Astrocyte (in vitro differentiated cells and primary cell): ENCODE measurements around the gene SALL2. TPM values are rescaled to one million over a fixed set of nuclear protein-coding genes. Genes with fewer than 3 reads are reported as not detected.
A peak's percentile ranks its signal among the peaks of the same experiment; 100 is the strongest.

Experiments
- DNase-seq: peaks from one replicate; pipeline ENCODE4 v3.0.0-alpha.2; 2010; ENCODE audit warnings: low read depth
- FAIRE-seq: peaks from 2 replicates; lab custom pipeline; 2011; peaks lifted over from hg19 to GRCh38; lab: Jason Lieb, UNC
- H2AFZ ChIP-seq: 2 replicates; pipeline ENCODE4 v1.6.0; 2012; ENCODE audit warnings: low read depth, low read length, inconsistent platforms
- H3K27ac ChIP-seq: 2 replicates; pipeline ENCODE4 v1.5.1; 2011; ENCODE audit warnings: low read depth, low read length, inconsistent platforms
- H3K27me3 ChIP-seq: 2 replicates; pipeline ENCODE4 v1.6.0; 2011; ENCODE audit warnings: low read length, inconsistent platforms; ENCODE audit not compliant: insufficient read depth
- H3K36me3 ChIP-seq: 2 replicates; pipeline ENCODE4 v1.5.1; 2011; ENCODE audit warnings: low read length, inconsistent platforms; ENCODE audit not compliant: insufficient read depth
- H3K4me1 ChIP-seq: 2 replicates; pipeline ENCODE4 v1.5.1; 2011; ENCODE audit warnings: low read length, inconsistent platforms; ENCODE audit not compliant: insufficient read depth
- H3K4me2 ChIP-seq: 2 replicates; pipeline ENCODE4 v1.6.0; 2012; ENCODE audit warnings: low read length, inconsistent platforms
- H3K4me3 ChIP-seq: 2 replicates; pipeline ENCODE4 v1.5.1; 2011; ENCODE audit warnings: low read depth, mild to moderate bottlenecking, low read length, inconsistent platforms; ENCODE audit not compliant: insufficient read depth
- H3K79me2 ChIP-seq: 2 replicates; pipeline ENCODE4 v1.6.0; 2012; ENCODE audit warnings: mild to moderate bottlenecking, low read length, inconsistent platforms; ENCODE audit not compliant: insufficient read depth
- H3K9ac ChIP-seq: 2 replicates; pipeline ENCODE4 v1.6.0; 2012; ENCODE audit warnings: mild to moderate bottlenecking, low read length, inconsistent platforms
- H3K9me3 ChIP-seq: 2 replicates; pipeline ENCODE4 v1.5.1; 2012; ENCODE audit warnings: low read depth, mild to moderate bottlenecking, low read length, inconsistent platforms; ENCODE audit not compliant: insufficient read depth
- H4K20me1 ChIP-seq: 2 replicates; pipeline ENCODE4 v1.6.0; 2012; ENCODE audit warnings: low read length, inconsistent platforms; ENCODE audit not compliant: insufficient read depth
- H3K27ac Mint-ChIP-seq: one replicate; pipeline ENCODE4 v1.8.0; 2021; ENCODE audit warnings: mild to moderate bottlenecking, mixed read lengths; ENCODE audit not compliant: unreplicated experiment
- H3K27me3 Mint-ChIP-seq: one replicate; pipeline ENCODE4 v1.8.0; 2021; ENCODE audit warnings: low read depth, mixed read lengths; ENCODE audit not compliant: unreplicated experiment
- H3K36me3 Mint-ChIP-seq: one replicate; pipeline ENCODE4 v1.8.0; 2021; ENCODE audit warnings: low read depth, mixed read lengths; ENCODE audit not compliant: unreplicated experiment
- H3K4me1 Mint-ChIP-seq: one replicate; pipeline ENCODE4 v1.8.0; 2021; ENCODE audit warnings: low read depth, mixed read lengths; ENCODE audit not compliant: unreplicated experiment
- H3K4me3 Mint-ChIP-seq: one replicate; pipeline ENCODE4 v1.8.0; 2021; ENCODE audit warnings: mild to moderate bottlenecking, moderate library complexity, mixed read lengths; ENCODE audit not compliant: unreplicated experiment
- H3K9me3 Mint-ChIP-seq: one replicate; pipeline ENCODE4 v1.8.0; 2021; ENCODE audit warnings: mild to moderate bottlenecking, mixed read lengths; ENCODE audit not compliant: unreplicated experiment
- EZH2 ChIP-seq: IDR thresholded peaks from 2 replicates; pipeline ENCODE4 v1.6.1; 2012; ENCODE audit warnings: mild to moderate bottlenecking, low read length, inconsistent platforms; ENCODE audit not compliant: insufficient read depth
- total RNA-seq: library from RNA; stranded (reverse); gene quantifications from 2 replicates; pipeline ENCODE4 v1.2.1, GENCODE V29; 2021
- TF ChIP-seq, protein P1 (sequence below): IDR thresholded peaks from 2 replicates; pipeline ENCODE4 v1.5.1; 2011; ENCODE audit warnings: low read depth, mild to moderate bottlenecking, inconsistent platforms, low read length, moderate library complexity; ENCODE audit not compliant: insufficient read depth

Gene SALL2
- total RNA-seq, 1 donor from 2014 or later, result 34.5 TPM

DNA sequence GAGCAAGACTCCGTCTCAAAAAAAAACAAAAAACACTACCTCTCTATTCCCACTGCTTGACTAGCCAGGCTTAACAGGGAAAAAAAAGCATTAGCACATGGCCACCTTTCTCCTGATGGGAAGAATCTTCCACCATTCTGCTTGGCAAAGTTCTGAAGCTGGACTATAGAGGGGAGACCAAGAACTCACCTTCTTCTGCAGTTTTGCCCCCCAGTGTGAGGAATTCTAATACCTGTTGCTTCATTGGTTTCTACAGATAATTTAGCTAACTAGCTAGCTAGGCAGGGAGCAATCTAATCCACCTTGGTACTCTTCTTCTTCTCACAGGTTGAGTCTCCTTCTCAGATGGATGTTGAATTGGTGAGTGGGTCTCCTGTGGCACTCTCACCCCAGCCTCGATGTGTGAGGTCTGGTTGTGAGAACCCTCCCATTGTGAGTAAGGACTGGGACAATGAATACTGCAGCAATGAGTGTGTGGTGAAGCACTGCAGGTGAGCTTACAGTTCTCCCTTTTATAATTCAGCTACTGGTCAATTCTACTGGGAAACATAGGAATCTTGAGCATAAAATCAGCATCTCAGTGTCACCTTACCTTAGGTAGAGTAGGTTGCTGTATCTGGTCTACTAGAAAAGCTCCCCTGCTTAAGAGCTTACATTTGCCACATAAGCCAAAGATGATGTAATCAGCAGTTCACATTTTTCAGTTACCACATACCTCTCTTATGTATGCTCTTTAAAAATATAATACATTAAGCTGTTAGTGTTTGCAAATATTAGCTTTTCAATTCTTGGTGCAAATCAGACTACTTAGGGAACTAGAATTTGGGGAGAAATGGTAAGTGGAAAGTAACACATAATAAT is 31.0 kb downstream of the SALL2 start:
- Mint-ChIP-seq H3K4me3 (peak overlapping the region; percentile 34), H3K4me1 (peaks cover 23% of the 10 kb centered on the region), H3K9me3 (no peaks in the 10 kb centered on the region), H3K27ac (peak overlapping the region; percentile 96), H3K36me3 (peaks cover 30% of the 10 kb centered on the region), H3K27me3 (no peaks in the 10 kb centered on the region)
- Histone ChIP-seq H3K36me3 (peaks cover 46% of the 10 kb centered on the region), H3K4me3 (no peak overlapping the region), H4K20me1 (peaks cover 8% of the 10 kb centered on the region), H2AFZ (no peak overlapping the region), H3K27me3 (no peaks in the 10 kb centered on the region), H3K9ac (peak overlapping the region; percentile 17), H3K79me2 (no peaks in the 10 kb centered on the region), H3K9me3 (no peaks in the 10 kb centered on the region), H3K4me2 (no peak overlapping the region), H3K4me1 (no peaks in the 10 kb centered on the region), H3K27ac (peak overlapping the region; percentile 21)
- FAIRE-seq, result no peak
- TF ChIP-seq, protein P1, sequence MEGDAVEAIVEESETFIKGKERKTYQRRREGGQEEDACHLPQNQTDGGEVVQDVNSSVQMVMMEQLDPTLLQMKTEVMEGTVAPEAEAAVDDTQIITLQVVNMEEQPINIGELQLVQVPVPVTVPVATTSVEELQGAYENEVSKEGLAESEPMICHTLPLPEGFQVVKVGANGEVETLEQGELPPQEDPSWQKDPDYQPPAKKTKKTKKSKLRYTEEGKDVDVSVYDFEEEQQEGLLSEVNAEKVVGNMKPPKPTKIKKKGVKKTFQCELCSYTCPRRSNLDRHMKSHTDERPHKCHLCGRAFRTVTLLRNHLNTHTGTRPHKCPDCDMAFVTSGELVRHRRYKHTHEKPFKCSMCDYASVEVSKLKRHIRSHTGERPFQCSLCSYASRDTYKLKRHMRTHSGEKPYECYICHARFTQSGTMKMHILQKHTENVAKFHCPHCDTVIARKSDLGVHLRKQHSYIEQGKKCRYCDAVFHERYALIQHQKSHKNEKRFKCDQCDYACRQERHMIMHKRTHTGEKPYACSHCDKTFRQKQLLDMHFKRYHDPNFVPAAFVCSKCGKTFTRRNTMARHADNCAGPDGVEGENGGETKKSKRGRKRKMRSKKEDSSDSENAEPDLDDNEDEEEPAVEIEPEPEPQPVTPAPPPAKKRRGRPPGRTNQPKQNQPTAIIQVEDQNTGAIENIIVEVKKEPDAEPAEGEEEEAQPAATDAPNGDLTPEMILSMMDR, result no peak
- no peak for TF ChIP-seq EZH2
- peak; percentile 42 for DNase-seq

DNA sequence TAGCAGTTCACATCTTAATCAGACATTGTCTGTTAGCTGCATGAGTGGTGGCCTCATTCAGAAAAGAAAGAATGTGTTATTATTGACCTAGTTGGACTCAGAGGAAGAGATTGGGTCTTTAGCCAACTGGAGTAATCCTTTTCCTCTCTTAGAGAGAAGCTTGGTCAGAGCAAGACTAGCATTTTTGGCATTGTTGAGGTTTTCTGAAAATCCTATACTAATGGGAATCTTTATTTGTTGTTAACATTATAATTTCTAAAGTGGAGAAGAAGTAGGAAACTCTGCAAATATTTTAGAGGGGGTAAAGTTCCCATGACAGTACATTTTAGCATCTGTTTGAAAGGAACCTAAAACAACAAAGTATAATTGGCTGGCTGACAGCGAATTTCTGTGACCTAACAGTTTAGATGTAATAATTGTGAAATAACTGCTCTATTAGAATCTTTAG is 39.5 kb downstream of the SALL2 start:
- peak overlapping the region; percentile 91 for H3K27ac Mint-ChIP-seq
- H3K36me3 Mint-ChIP-seq, result peaks cover 9% of the 10 kb centered on the region
- no peaks in the 10 kb centered on the region for H3K9me3 Mint-ChIP-seq
- H3K27ac ChIP-seq, result peak overlapping the region; percentile 24
- H3K4me3 ChIP-seq, result no peak overlapping the region
- H3K4me2 ChIP-seq, result peak overlapping the region; percentile 1
- TF ChIP-seq, protein P1, result no peak
- no peak for TF ChIP-seq EZH2
- no peak overlapping the region for H2AFZ ChIP-seq
- H3K79me2 ChIP-seq, result peaks cover 36% of the 10 kb centered on the region
- H3K9me3 ChIP-seq, result no peaks in the 10 kb centered on the region
- no peaks in the 10 kb centered on the region for H3K4me1 ChIP-seq
- H4K20me1 ChIP-seq, result peaks cover 15% of the 10 kb centered on the region
- peak; percentile 32 for FAIRE-seq
- H3K27me3 Mint-ChIP-seq, result no peaks in the 10 kb centered on the region
- peaks cover 19% of the 10 kb centered on the region for H3K36me3 ChIP-seq
- H3K4me3 Mint-ChIP-seq, result no peak overlapping the region
- no peak overlapping the region for H3K9ac ChIP-seq
- no peaks in the 10 kb centered on the region for H3K27me3 ChIP-seq
- H3K4me1 Mint-ChIP-seq, result peaks cover 15% of the 10 kb centered on the region
- peak; percentile 78 for DNase-seq
